Measurements from ENCODE around the gene MALRD1. TPM values are rescaled to one million over a fixed set of nuclear protein-coding genes. Genes with fewer than 3 reads are reported as not detected.

The MALRD1 gene
- total and polyA plus RNA-seq, 2 donors (not counting 1 experiment from before 2014, with no cell fraction given) = 0.62 to 1.7 TPM

GRCh38 chr10:19576576-19576975 lies 528.0 kb downstream of the MALRD1 start:
- Histone ChIP-seq H3K79me2 (ENCODE audit: control insufficient read depth, insufficient read depth, low read length) (no peaks in the 10 kb centered on the region), H4K20me1 (ENCODE audit: control insufficient read depth, extremely low read depth, insufficient read depth, low read length) (no peaks in the 10 kb centered on the region), H3K4me2 (ENCODE audit: extremely low read depth, insufficient read depth, low read length) (no peak overlapping the region), H3K9me3 (ENCODE audit: control insufficient read depth, insufficient read depth, low read depth, low read length) (no peaks in the 10 kb centered on the region), H3K4me1 (ENCODE audit: control insufficient read depth, extremely low read depth, insufficient read depth, low read length) (no peaks in the 10 kb centered on the region), H3K27ac (ENCODE audit: insufficient read depth, low read length) (no peak overlapping the region), H3K27me3 (ENCODE audit: control insufficient read depth, insufficient read depth, low read length) (no peaks in the 10 kb centered on the region), H3K9ac (ENCODE audit: insufficient read depth, low read length) (no peak overlapping the region), H3K4me3 (replicated peaks in 1 of 4; ENCODE audit: control extremely low read depth in 1 of 4, insufficient read depth in 1 of 4, low read depth in 3 of 4, low read length in 4 of 4) (no peak overlapping the region), H2AFZ (ENCODE audit: low read length) (no peak overlapping the region), H3K36me3 (ENCODE audit: control insufficient read depth, insufficient read depth, low read length) (no peaks in the 10 kb centered on the region)
- TF ChIP-seq CTCF (conservative IDR thresholded peaks at IDR 0.05 in 1 of 2, IDR thresholded peaks at IDR 0.05 in 1 of 2; ENCODE audit: low read depth in 1 of 2, low read length in 2 of 2) = no peak
- TF ChIP-seq EZH2 (IDR thresholded peaks at IDR 0.05; ENCODE audit: low read length, missing control alignments) = no peak
- no peak for DNase-seq (ENCODE audit: low read depth in 2 of 2)

GRCh38 chr10:19577381-19577780 lies 528.8 kb downstream of the MALRD1 start:
- no peak overlapping the region for H3K4me2 ChIP-seq (ENCODE audit: extremely low read depth, insufficient read depth, low read length)

GRCh38 chr10:19577807-19578206 lies 529.2 kb downstream of the MALRD1 start:
- no peaks in the 10 kb centered on the region for H3K36me3 ChIP-seq (ENCODE audit: control insufficient read depth, insufficient read depth, low read length)
- H3K4me3 ChIP-seq (replicated peaks in 1 of 4; ENCODE audit: control extremely low read depth in 1 of 4, insufficient read depth in 1 of 4, low read depth in 3 of 4, low read length in 4 of 4) = no peak overlapping the region
- H4K20me1 ChIP-seq (ENCODE audit: control insufficient read depth, extremely low read depth, insufficient read depth, low read length) = no peaks in the 10 kb centered on the region
- no peaks in the 10 kb centered on the region for H3K9me3 ChIP-seq (ENCODE audit: control insufficient read depth, insufficient read depth, low read depth, low read length)
- H2AFZ ChIP-seq (ENCODE audit: low read length) = no peak overlapping the region
- no peak overlapping the region for H3K4me2 ChIP-seq (ENCODE audit: extremely low read depth, insufficient read depth, low read length)
- peak in 1 of 2 donors; percentile 39 for DNase-seq (ENCODE audit: low read depth in 2 of 2)
- TF ChIP-seq CTCF (conservative IDR thresholded peaks at IDR 0.05 in 1 of 2, IDR thresholded peaks at IDR 0.05 in 1 of 2; ENCODE audit: low read depth in 1 of 2, low read length in 2 of 2) = no peak
- no peak for TF ChIP-seq EZH2 (IDR thresholded peaks at IDR 0.05; ENCODE audit: low read length, missing control alignments)
- no peaks in the 10 kb centered on the region for H3K27me3 ChIP-seq (ENCODE audit: control insufficient read depth, insufficient read depth, low read length)
- H3K4me1 ChIP-seq (ENCODE audit: control insufficient read depth, extremely low read depth, insufficient read depth, low read length) = no peaks in the 10 kb centered on the region
- no peak overlapping the region for H3K27ac ChIP-seq (ENCODE audit: insufficient read depth, low read length)
- no peak overlapping the region for H3K9ac ChIP-seq (ENCODE audit: insufficient read depth, low read length)
- no peaks in the 10 kb centered on the region for H3K79me2 ChIP-seq (ENCODE audit: control insufficient read depth, insufficient read depth, low read length)

More at GRCh38 chr10:19577381-19577780, 528.8 kb downstream of the MALRD1 start:
- Histone ChIP-seq H3K27me3 (ENCODE audit: control insufficient read depth, insufficient read depth, low read length) (no peaks in the 10 kb centered on the region), H4K20me1 (ENCODE audit: control insufficient read depth, extremely low read depth, insufficient read depth, low read length) (no peaks in the 10 kb centered on the region), H3K36me3 (ENCODE audit: control insufficient read depth, insufficient read depth, low read length) (no peaks in the 10 kb centered on the region), H3K27ac (ENCODE audit: insufficient read depth, low read length) (no peak overlapping the region), H3K9ac (ENCODE audit: insufficient read depth, low read length) (no peak overlapping the region), H3K4me3 (replicated peaks in 1 of 4; ENCODE audit: control extremely low read depth in 1 of 4, insufficient read depth in 1 of 4, low read depth in 3 of 4, low read length in 4 of 4) (no peak overlapping the region), H3K9me3 (ENCODE audit: control insufficient read depth, insufficient read depth, low read depth, low read length) (no peaks in the 10 kb centered on the region), H3K79me2 (ENCODE audit: control insufficient read depth, insufficient read depth, low read length) (no peaks in the 10 kb centered on the region), H3K4me1 (ENCODE audit: control insufficient read depth, extremely low read depth, insufficient read depth, low read length) (no peaks in the 10 kb centered on the region), H2AFZ (ENCODE audit: low read length) (no peak overlapping the region)
- TF ChIP-seq CTCF (conservative IDR thresholded peaks at IDR 0.05 in 1 of 2, IDR thresholded peaks at IDR 0.05 in 1 of 2; ENCODE audit: low read depth in 1 of 2, low read length in 2 of 2) = no peak
- TF ChIP-seq EZH2 (IDR thresholded peaks at IDR 0.05; ENCODE audit: low read length, missing control alignments) = no peak
- no peak for DNase-seq (ENCODE audit: low read depth in 2 of 2)

Measured in fibroblast of lung (primary cell).